SK-N-SH treated with all-trans-retinoic acid at 6 μM for 48 hours (cell line): ENCODE measurements around the gene KRT1.

Experiments
- ATAC-seq: fragments of 200-7000 bp; cut with Tn5 transposase; 3 replicates; pipeline ENCODE4 v1.9.1; 2020; ENCODE audit warnings: mild to moderate bottlenecking, moderate library complexity
- ARNTL ChIP-seq: fragments of 450-650 bp; formaldehyde crosslinking; IDR thresholded peaks from 2 replicates; pipeline ENCODE4 v1.5.0; 2020; ENCODE audit warnings: low read depth, mild to moderate bottlenecking, moderate library complexity, borderline replicate concordance
- BACH2 ChIP-seq: fragments of 250-450 bp; sonication (Bioruptor Pico); IDR thresholded peaks from 2 replicates; pipeline ENCODE4 v1.9.0; 2021; ENCODE audit warnings: mild to moderate bottlenecking, borderline replicate concordance
- ESRRG ChIP-seq: fragments of 250-450 bp; sonication (Bioruptor Pico); IDR thresholded peaks from 2 replicates; pipeline ENCODE4 v1.6.1; 2021; ENCODE audit warnings: mild to moderate bottlenecking
- GLIS3 ChIP-seq: fragments of 250-450 bp; sonication (Bioruptor Pico); IDR thresholded peaks from 2 replicates; pipeline ENCODE4 v1.5.0; 2020; ENCODE audit warnings: mild to moderate bottlenecking, moderate library complexity
- ISL1 ChIP-seq: fragments of 250-450 bp; sonication (Bioruptor Pico); IDR thresholded peaks from 2 replicates; pipeline ENCODE4 v2.1.2; 2022; ENCODE audit warnings: mild to moderate bottlenecking, moderate library complexity
- OSR1 ChIP-seq: fragments of 250-450 bp; sonication (Bioruptor Pico); IDR thresholded peaks from 2 replicates; pipeline ENCODE4 v1.8.0; 2022; ENCODE audit warnings: moderate library complexity, mild to moderate bottlenecking, inconsistent platforms
- PPARA ChIP-seq: fragments of 250-450 bp; sonication (Bioruptor Pico); IDR thresholded peaks from 2 replicates; pipeline ENCODE4 v1.5.0; 2020; ENCODE audit warnings: mild to moderate bottlenecking, borderline replicate concordance
- RARB ChIP-seq: fragments of 250-450 bp; sonication (Bioruptor Pico); IDR thresholded peaks from 2 replicates; pipeline ENCODE4 v1.8.0; 2021; ENCODE audit warnings: mild to moderate bottlenecking, moderate library complexity
- SNAI2 ChIP-seq: fragments of 250-450 bp; sonication (Bioruptor Pico); IDR thresholded peaks from 2 replicates; pipeline ENCODE4 v1.5.0; 2020; ENCODE audit warnings: mild to moderate bottlenecking, moderate library complexity
- TCF4 ChIP-seq: fragments of 250-450 bp; sonication (Bioruptor Pico); IDR thresholded peaks from 2 replicates; pipeline ENCODE4 v1.8.0; 2021; ENCODE audit warnings: mild to moderate bottlenecking, moderate library complexity, borderline replicate concordance
- ZC3H10 ChIP-seq: fragments of 250-450 bp; sonication (Bioruptor Pico); IDR thresholded peaks from 2 replicates; pipeline ENCODE4 v1.5.1; 2021; ENCODE audit warnings: mild to moderate bottlenecking, moderate library complexity
- ZFP3 ChIP-seq: fragments of 250-450 bp; sonication (Bioruptor Pico); IDR thresholded peaks from 2 replicates; pipeline ENCODE4 v1.5.0; 2020; ENCODE audit warnings: mild to moderate bottlenecking, moderate library complexity
- ZFP30 ChIP-seq: fragments of 450-650 bp; formaldehyde crosslinking; IDR thresholded peaks from 2 replicates; pipeline ENCODE4 v1.5.0; 2022; ENCODE audit warnings: mild to moderate bottlenecking, moderate library complexity
- ZNF565 ChIP-seq: fragments of 450-650 bp; formaldehyde crosslinking; conservative IDR thresholded peaks from 2 replicates; pipeline ENCODE4 v1.5.0; 2020; ENCODE audit warnings: low read depth, mild to moderate bottlenecking, moderate library complexity
- ZNF70 ChIP-seq: fragments of 450-650 bp; formaldehyde crosslinking; IDR thresholded peaks from 2 replicates; pipeline ENCODE4 v1.5.0; 2020; ENCODE audit warnings: mild to moderate bottlenecking, moderate library complexity
- ZNF8 ChIP-seq: fragments of 450-650 bp; formaldehyde crosslinking; IDR thresholded peaks from 2 replicates; pipeline ENCODE4 v1.5.0; 2020; ENCODE audit warnings: mild to moderate bottlenecking, moderate library complexity
- TF ChIP-seq, protein P1 (sequence below): fragments of 250-450 bp; sonication (Bioruptor Pico); IDR thresholded peaks from 2 replicates; pipeline ENCODE4 v1.5.0; 2020; ENCODE audit warnings: mild to moderate bottlenecking, moderate library complexity
- TF ChIP-seq, protein P2 (sequence below): fragments of 250-450 bp; sonication (Bioruptor Pico); IDR thresholded peaks from 2 replicates; pipeline ENCODE4 v1.8.0; 2021; ENCODE audit warnings: low read depth, mild to moderate bottlenecking, moderate library complexity, borderline replicate concordance
- TF ChIP-seq, protein P3 (sequence below): fragments of 250-450 bp; sonication (Bioruptor Pico); IDR thresholded peaks from 2 replicates; pipeline ENCODE4 v1.5.1; 2020; ENCODE audit warnings: low read depth, mild to moderate bottlenecking, moderate library complexity
- TF ChIP-seq, protein P4 (sequence below): fragments of 250-450 bp; sonication (Bioruptor Pico); IDR thresholded peaks from 2 replicates; pipeline ENCODE4 v1.8.0; 2020; ENCODE audit warnings: mild to moderate bottlenecking, moderate library complexity, borderline replicate concordance

KRT1 gene

DNA sequence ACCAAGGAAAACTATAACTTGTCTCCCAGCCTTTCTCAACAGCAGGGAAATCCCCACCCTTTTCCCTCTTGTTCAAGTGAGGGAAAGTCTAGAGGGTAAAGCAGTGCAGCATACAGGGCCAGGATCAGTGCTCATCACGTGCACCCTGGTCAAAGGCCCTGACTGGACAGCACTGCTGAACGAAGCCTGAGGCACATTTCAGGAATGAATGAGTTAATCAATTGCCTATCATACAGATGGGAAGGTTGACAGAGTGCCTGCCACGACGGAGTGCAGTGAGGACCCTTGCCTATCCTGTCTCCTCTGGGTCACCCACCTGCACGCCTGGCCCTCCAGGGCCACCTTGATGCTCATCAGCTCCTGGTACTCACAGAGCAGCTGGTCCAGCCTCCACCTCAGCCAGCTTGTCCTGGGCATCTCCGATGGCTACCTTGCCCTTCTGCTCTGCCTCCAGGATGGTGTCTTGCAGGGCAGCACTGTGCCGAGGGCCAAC is 50.2 kb downstream of the KRT1 start (continued):
- TF ChIP-seq, protein P1, sequence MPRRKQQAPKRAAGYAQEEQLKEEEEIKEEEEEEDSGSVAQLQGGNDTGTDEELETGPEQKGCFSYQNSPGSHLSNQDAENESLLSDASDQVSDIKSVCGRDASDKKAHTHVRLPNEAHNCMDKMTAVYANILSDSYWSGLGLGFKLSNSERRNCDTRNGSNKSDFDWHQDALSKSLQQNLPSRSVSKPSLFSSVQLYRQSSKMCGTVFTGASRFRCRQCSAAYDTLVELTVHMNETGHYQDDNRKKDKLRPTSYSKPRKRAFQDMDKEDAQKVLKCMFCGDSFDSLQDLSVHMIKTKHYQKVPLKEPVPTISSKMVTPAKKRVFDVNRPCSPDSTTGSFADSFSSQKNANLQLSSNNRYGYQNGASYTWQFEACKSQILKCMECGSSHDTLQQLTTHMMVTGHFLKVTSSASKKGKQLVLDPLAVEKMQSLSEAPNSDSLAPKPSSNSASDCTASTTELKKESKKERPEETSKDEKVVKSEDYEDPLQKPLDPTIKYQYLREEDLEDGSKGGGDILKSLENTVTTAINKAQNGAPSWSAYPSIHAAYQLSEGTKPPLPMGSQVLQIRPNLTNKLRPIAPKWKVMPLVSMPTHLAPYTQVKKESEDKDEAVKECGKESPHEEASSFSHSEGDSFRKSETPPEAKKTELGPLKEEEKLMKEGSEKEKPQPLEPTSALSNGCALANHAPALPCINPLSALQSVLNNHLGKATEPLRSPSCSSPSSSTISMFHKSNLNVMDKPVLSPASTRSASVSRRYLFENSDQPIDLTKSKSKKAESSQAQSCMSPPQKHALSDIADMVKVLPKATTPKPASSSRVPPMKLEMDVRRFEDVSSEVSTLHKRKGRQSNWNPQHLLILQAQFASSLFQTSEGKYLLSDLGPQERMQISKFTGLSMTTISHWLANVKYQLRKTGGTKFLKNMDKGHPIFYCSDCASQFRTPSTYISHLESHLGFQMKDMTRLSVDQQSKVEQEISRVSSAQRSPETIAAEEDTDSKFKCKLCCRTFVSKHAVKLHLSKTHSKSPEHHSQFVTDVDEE (CRISPR knock-in tag): no peak
- no peak for TF ChIP-seq ZNF8 (CRISPR knock-in tag)

DNA sequence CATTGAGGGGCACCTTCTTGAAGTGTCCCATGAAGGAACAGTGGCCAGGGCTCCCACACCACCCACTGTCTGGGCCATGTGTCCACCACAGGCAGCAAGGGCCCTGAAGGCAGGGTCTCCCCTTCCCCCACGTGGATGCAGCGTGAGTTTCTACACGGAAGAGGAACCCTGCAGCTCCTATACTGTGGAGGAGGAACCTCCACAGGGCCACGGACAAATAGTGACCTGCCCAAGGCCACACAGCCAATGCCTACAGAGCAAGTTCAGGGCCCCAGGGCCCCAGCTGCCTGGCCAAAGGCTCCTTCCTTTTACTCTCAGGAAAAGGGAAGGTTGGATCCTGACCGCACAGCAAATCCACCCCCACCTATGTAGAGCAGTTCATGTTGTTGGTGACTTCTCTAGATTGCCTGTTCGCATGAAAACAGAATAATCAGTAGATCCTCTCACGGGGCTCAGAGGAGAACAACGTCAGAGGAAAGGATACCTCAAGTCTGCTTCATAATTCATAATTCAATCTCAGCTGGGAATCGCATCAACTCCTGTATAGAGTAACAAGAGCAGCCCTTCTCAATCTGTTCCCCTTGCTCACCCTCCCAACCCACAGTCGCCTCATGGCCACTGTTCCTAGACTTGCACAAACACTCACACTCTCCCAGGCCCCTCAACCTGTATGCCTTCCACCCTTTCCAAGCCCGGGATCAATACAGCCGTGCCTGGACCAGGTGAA is 50.8 kb downstream of the KRT1 start:
- ATAC-seq: no peak
- no peak for TF ChIP-seq ZNF8 (CRISPR knock-in tag)
- TF ChIP-seq OSR1 (CRISPR knock-in tag): no peak
- TF ChIP-seq, protein P2, sequence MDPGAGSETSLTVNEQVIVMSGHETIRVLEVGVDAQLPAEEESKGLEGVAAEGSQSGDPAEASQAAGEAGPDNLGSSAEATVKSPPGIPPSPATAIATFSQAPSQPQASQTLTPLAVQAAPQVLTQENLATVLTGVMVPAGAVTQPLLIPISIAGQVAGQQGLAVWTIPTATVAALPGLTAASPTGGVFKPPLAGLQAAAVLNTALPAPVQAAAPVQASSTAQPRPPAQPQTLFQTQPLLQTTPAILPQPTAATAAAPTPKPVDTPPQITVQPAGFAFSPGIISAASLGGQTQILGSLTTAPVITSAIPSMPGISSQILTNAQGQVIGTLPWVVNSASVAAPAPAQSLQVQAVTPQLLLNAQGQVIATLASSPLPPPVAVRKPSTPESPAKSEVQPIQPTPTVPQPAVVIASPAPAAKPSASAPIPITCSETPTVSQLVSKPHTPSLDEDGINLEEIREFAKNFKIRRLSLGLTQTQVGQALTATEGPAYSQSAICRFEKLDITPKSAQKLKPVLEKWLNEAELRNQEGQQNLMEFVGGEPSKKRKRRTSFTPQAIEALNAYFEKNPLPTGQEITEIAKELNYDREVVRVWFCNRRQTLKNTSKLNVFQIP (CRISPR knock-in tag): no peak
- TF ChIP-seq ESRRG: no peak
- TF ChIP-seq, protein P3, sequence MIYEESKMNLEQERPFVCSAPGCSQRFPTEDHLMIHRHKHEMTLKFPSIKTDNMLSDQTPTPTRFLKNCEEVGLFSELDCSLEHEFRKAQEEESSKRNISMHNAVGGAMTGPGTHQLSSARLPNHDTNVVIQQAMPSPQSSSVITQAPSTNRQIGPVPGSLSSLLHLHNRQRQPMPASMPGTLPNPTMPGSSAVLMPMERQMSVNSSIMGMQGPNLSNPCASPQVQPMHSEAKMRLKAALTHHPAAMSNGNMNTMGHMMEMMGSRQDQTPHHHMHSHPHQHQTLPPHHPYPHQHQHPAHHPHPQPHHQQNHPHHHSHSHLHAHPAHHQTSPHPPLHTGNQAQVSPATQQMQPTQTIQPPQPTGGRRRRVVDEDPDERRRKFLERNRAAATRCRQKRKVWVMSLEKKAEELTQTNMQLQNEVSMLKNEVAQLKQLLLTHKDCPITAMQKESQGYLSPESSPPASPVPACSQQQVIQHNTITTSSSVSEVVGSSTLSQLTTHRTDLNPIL (CRISPR knock-in tag): no peak
- TF ChIP-seq, all 23 proteins: peak for 0

DNA sequence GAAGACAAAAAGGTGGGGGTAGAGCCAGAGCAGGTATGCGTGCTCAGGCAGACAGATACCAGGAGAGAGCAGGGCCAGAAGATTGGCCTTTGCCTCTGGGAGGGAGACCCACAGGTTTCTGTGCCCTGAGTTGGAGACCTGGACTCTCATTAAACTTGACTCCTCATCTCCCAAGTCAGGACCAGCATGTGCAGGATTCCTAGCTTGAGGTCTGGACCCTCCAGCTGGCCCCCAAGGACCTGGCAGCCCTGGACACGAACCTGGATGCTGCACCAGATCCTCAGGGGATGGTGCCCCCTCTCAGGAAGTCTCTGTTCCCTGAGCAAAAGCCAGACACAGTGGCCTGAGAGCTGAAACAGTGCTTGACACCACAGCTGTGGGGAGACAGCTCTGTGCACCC is 51.4 kb downstream of the KRT1 start:
- ATAC-seq: no peak
- TF ChIP-seq, protein P3 (CRISPR knock-in tag): no peak
- TF ChIP-seq ZFP3 (CRISPR knock-in tag): no peak
- no peak for TF ChIP-seq ARNTL (CRISPR knock-in tag)
- no peak for TF ChIP-seq GLIS3 (CRISPR knock-in tag)
- TF ChIP-seq TCF4: no peak
- TF ChIP-seq, protein P2 (CRISPR knock-in tag): no peak
- no peak for TF ChIP-seq OSR1 (CRISPR knock-in tag)
- no peak for TF ChIP-seq ZC3H10 (CRISPR knock-in tag)
- no peak for TF ChIP-seq ESRRG
- no peak for TF ChIP-seq ZFP30 (CRISPR knock-in tag)
- no peak for TF ChIP-seq BACH2
- no peak for TF ChIP-seq ZNF565 (CRISPR knock-in tag)
- TF ChIP-seq ISL1 (CRISPR knock-in tag): no peak
- TF ChIP-seq, protein P4, sequence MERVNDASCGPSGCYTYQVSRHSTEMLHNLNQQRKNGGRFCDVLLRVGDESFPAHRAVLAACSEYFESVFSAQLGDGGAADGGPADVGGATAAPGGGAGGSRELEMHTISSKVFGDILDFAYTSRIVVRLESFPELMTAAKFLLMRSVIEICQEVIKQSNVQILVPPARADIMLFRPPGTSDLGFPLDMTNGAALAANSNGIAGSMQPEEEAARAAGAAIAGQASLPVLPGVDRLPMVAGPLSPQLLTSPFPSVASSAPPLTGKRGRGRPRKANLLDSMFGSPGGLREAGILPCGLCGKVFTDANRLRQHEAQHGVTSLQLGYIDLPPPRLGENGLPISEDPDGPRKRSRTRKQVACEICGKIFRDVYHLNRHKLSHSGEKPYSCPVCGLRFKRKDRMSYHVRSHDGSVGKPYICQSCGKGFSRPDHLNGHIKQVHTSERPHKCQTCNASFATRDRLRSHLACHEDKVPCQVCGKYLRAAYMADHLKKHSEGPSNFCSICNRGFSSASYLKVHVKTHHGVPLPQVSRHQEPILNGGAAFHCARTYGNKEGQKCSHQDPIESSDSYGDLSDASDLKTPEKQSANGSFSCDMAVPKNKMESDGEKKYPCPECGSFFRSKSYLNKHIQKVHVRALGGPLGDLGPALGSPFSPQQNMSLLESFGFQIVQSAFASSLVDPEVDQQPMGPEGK (CRISPR knock-in tag): no peak
- TF ChIP-seq RARB: no peak
- no peak for TF ChIP-seq SNAI2 (CRISPR knock-in tag)
- no peak for TF ChIP-seq PPARA
- no peak for TF ChIP-seq ZNF70 (CRISPR knock-in tag)
- no peak for TF ChIP-seq ZNF8 (CRISPR knock-in tag)
